ENCODE results near the gene CLDN11.

Gene CLDN11

DNA sequence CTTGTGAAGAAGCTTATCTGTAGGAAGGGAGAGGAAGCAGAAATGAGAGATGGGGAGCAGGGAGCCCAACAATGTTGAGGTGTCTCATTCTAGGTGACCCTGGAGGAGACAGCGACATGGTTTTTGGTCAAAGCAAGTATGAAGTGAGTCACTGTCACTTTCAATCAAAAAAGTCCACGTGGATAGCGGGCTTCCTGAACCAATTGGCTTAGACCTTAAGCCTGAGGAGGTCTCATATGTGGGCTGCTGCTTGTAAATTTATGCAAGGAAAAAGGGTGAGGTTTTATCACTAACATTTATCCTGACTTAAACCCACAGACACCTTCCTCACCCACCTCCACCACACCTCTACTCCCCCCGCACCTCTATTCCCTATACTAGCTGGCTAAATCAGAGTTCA is 22.7 kb downstream of the CLDN11 start:
- H3K4me3 ChIP-seq (ENCODE audit: low read depth, low read length) = no peak overlapping the region
- TF ChIP-seq, protein P1, sequence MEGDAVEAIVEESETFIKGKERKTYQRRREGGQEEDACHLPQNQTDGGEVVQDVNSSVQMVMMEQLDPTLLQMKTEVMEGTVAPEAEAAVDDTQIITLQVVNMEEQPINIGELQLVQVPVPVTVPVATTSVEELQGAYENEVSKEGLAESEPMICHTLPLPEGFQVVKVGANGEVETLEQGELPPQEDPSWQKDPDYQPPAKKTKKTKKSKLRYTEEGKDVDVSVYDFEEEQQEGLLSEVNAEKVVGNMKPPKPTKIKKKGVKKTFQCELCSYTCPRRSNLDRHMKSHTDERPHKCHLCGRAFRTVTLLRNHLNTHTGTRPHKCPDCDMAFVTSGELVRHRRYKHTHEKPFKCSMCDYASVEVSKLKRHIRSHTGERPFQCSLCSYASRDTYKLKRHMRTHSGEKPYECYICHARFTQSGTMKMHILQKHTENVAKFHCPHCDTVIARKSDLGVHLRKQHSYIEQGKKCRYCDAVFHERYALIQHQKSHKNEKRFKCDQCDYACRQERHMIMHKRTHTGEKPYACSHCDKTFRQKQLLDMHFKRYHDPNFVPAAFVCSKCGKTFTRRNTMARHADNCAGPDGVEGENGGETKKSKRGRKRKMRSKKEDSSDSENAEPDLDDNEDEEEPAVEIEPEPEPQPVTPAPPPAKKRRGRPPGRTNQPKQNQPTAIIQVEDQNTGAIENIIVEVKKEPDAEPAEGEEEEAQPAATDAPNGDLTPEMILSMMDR (IDR thresholded peaks at IDR 0.05; ENCODE audit: low read depth, low read length) = no peak
- in situ Hi-C loops (cut with HindIII; ENCODE audit: low sequenced_read_pairs) = no loop called here
- no peak for DNase-seq (ENCODE audit: low read depth, low spot score)

- no peak overlapping the region for H3K4me3 ChIP-seq (ENCODE audit: low read depth, low read length)
- TF ChIP-seq, protein P1 (IDR thresholded peaks at IDR 0.05; ENCODE audit: low read depth, low read length) = no peak
- DNase-seq (ENCODE audit: low read depth, low spot score) = no peak
- in situ Hi-C loops (cut with HindIII; ENCODE audit: low sequenced_read_pairs) = no loop called here
Measured at GRCh38 chr3:170442947-170443346, 24.3 kb downstream of the CLDN11 start.

- in situ Hi-C loops (cut with HindIII; ENCODE audit: low sequenced_read_pairs) = no loop called here
- DNase-seq (ENCODE audit: low read depth, low spot score) = no peak
- H3K4me3 ChIP-seq (ENCODE audit: low read depth, low read length) = no peak overlapping the region
- TF ChIP-seq, protein P1 (IDR thresholded peaks at IDR 0.05; ENCODE audit: low read depth, low read length) = no peak
Measured at GRCh38 chr3:170443457-170443856, 24.8 kb downstream of the CLDN11 start.

DNA sequence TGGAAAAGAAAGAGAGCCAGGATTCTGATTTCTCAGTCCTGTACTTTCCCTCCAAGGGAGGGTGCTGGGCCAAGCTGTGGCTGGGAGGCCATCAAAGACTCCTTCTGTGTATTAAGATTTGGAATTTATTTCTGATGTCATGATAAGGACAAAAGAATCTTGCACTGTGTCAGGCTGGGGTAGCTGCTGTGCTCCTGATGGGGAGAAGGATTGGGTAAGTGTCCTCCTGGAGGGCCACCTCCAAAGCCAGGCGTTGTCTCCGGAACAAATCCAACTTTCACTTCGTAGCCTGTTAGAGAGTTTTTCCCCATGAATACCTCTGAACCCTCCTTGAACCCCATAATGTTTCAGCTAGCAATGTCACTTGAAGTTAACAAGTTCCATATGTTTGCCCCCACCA is 29.9 kb downstream of the CLDN11 start:
- TF ChIP-seq, protein P1 (IDR thresholded peaks at IDR 0.05; ENCODE audit: low read depth, low read length) = no peak
- no peak for DNase-seq (ENCODE audit: low read depth, low spot score)
- H3K4me3 ChIP-seq (ENCODE audit: low read depth, low read length) = no peak overlapping the region
- in situ Hi-C loops (cut with HindIII; ENCODE audit: low sequenced_read_pairs) = no loop called here

DNA sequence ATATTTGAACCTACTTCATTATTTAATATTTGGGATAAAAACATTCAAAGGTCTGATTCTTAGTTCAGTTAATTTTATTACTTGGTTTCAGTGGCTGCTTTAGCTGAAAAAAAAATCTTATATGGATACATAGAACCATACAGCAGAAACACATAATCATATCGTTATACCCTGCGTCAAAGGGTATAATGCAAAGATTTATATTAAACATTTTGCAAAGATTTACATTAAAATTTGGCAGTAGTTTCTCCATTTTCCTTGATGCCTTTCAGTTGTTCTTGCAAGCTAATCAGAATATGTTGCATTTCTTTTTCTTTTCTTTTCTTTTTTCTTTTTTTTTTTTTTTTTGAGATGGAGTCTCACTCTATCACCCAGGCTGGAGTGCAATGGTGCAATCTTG is 31.4 kb downstream of the CLDN11 start:
- DNase-seq (ENCODE audit: low read depth, low spot score) = no peak
- in situ Hi-C loops (cut with HindIII; ENCODE audit: low sequenced_read_pairs) = no loop called here
- TF ChIP-seq, protein P1 (IDR thresholded peaks at IDR 0.05; ENCODE audit: low read depth, low read length) = no peak
- no peak overlapping the region for H3K4me3 ChIP-seq (ENCODE audit: low read depth, low read length)

DNA sequence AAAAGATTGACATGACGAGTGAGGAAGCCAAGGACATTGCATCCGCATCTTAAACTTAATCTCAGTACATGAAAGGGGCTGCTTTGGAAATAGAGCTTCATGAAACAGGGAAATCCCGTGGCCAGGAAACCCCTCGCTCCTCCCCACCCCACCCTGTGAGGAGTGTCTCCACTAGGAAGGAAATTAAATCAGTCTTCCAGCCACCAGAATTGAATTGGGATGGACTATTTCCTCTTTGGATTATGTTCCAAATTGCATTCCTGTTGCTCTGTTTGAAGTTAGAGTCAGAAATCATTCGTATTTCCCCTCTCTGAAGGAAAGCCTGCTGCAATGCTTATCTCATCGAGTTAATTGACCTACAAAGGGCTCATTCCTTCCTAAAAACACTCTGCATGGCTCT is 35.8 kb downstream of the CLDN11 start:
- no peak for DNase-seq (ENCODE audit: low read depth, low spot score)
- no peak overlapping the region for H3K4me3 ChIP-seq (ENCODE audit: low read depth, low read length)
- TF ChIP-seq, protein P1 (IDR thresholded peaks at IDR 0.05; ENCODE audit: low read depth, low read length) = no peak
- in situ Hi-C loops (cut with HindIII; ENCODE audit: low sequenced_read_pairs) = no loop called here

GRCh38 chr3:170458285-170458684 is 39.6 kb downstream of the CLDN11 start:
- H3K4me3 ChIP-seq (ENCODE audit: low read depth, low read length) = no peak overlapping the region
- no peak for DNase-seq (ENCODE audit: low read depth, low spot score)
- in situ Hi-C loops (cut with HindIII; ENCODE audit: low sequenced_read_pairs) = no loop called here
- TF ChIP-seq, protein P1 (IDR thresholded peaks at IDR 0.05; ENCODE audit: low read depth, low read length) = no peak
